Endothelial cell of umbilical vein (primary cell): Measurements from ENCODE around the gene HSP90AA1. TPM values are rescaled to one million over a fixed set of nuclear protein-coding genes. Genes with fewer than 3 reads are reported as not detected.
"Not testable (repeated sequence)": the region's sequence is repeated elsewhere in the genome, so short reads cannot be mapped to it uniquely, and the experiment has no call there.

Source experiments
- BruUV-seq: library from RNA; stranded (reverse); fragments of 400-500 nt; replicated peaks from 2 replicates; lab custom pipeline; 2021; lab: Mats Ljungman, UMichigan
- CTCF ChIA-PET: fragments of 300-600, 350-600 bp; sonication (Branson Sonifier 250); formaldehyde crosslinking; loops from one replicate; lab custom pipeline; 2021; ENCODE audit warnings: antibody characterized with exemption, inconsistent platforms; lab: Charles Lee
- POLR2A ChIA-PET: fragments of 300-600, 350-600 bp; sonication (Branson Sonifier 250); formaldehyde crosslinking; loops from one replicate; lab custom pipeline; 2021; ENCODE audit warnings: antibody characterized with exemption, inconsistent platforms; lab: Charles Lee
- DNase-seq: peaks from one replicate; pipeline ENCODE4 v3.0.0-alpha.2; 2011; ENCODE audit warnings: low read depth, low spot score
- FAIRE-seq: peaks from 2 replicates; lab custom pipeline; 2011; peaks lifted over from hg19 to GRCh38; lab: Jason Lieb, UNC
- H2AFZ ChIP-seq: 2 replicates; pipeline ENCODE4 v1.6.0; 2012; ENCODE audit warnings: low read depth, low read length, control low read depth, inconsistent platforms
- H3K27ac ChIP-seq: 2 replicates; pipeline ENCODE4 v1.5.1; 2011; ENCODE audit warnings: low read depth, mild to moderate bottlenecking, control low read depth, low read length, moderate library complexity; ENCODE audit not compliant: insufficient read depth
- H3K27me3 ChIP-seq, 2 experiments: 2 replicates each; pipeline versions ENCODE4 v1.6.0 to v1.6.1; 2011; ENCODE audit warnings: low read length in 2 of 2, mixed read lengths in 1 of 2; ENCODE audit not compliant: control insufficient read depth in 2 of 2, insufficient read depth in 2 of 2
- H3K36me3 ChIP-seq, 2 experiments: 2 replicates in 1 of 2; 3 replicates in 1 of 2; pipeline ENCODE4 v1.5.1; 2011; ENCODE audit warnings: low read length in 2 of 2, mild to moderate bottlenecking in 1 of 2, moderate library complexity in 1 of 2; ENCODE audit not compliant: control insufficient read depth in 2 of 2, insufficient read depth in 2 of 2; ENCODE audit errors: extremely low read depth in 1 of 2
- H3K4me1 ChIP-seq: 3 replicates; pipeline ENCODE4 v1.5.1; 2011; ENCODE audit warnings: mild to moderate bottlenecking, low read length; ENCODE audit not compliant: control insufficient read depth, insufficient read depth; ENCODE audit errors: extremely low read depth
- H3K4me2 ChIP-seq: 2 replicates; pipeline ENCODE4 v1.6.1; 2011; ENCODE audit warnings: low read length, control low read depth, mixed read lengths; ENCODE audit not compliant: insufficient read depth
- H3K4me3 ChIP-seq, 3 experiments: fragments of 200-600 bp in 1 of 3; sonication (generic), shearing (Covaris generic) in 1 of 3; replicated peaks in 1 of 3; 2 replicates each; pipeline ENCODE4 v1.5.1; 2011 to 2016; ENCODE audit warnings: control low read depth in 3 of 3, low read length in 3 of 3, mild to moderate bottlenecking in 2 of 3, inconsistent platforms in 1 of 3, low read depth in 1 of 3, moderate library complexity in 1 of 3; ENCODE audit not compliant: insufficient read depth in 1 of 3
- H3K79me2 ChIP-seq: 2 replicates; pipeline ENCODE4 v1.6.0; 2012; ENCODE audit warnings: low read length, inconsistent platforms; ENCODE audit not compliant: control insufficient read depth, insufficient read depth
- H3K9ac ChIP-seq: replicated peaks from 2 replicates; pipeline ENCODE3; 2011; ENCODE audit warnings: low read length, control low read depth; ENCODE audit not compliant: insufficient read depth; ENCODE audit errors: extremely low read depth
- H3K9me1 ChIP-seq: replicated peaks from 3 replicates; pipeline ENCODE4 v1.6.0; 2011; ENCODE audit warnings: mild to moderate bottlenecking, low read length; ENCODE audit not compliant: control insufficient read depth, insufficient read depth; ENCODE audit errors: extremely low read depth
- H3K9me3 ChIP-seq: replicated peaks from 2 replicates; pipeline ENCODE4 v1.5.1; 2012; ENCODE audit warnings: low read length, inconsistent platforms; ENCODE audit not compliant: control insufficient read depth, insufficient read depth
- H4K20me1 ChIP-seq: replicated peaks from 2 replicates; pipeline ENCODE3; 2011; ENCODE audit warnings: mild to moderate bottlenecking, low read length; ENCODE audit not compliant: control insufficient read depth, insufficient read depth; ENCODE audit errors: extremely low read depth
- EZH2 ChIP-seq: IDR thresholded peaks from 2 replicates; pipeline ENCODE4 v1.6.1; 2012; ENCODE audit warnings: borderline replicate concordance, low read depth, mild to moderate bottlenecking, moderate library complexity, low read length, inconsistent platforms; ENCODE audit not compliant: severe bottlenecking
- FOS ChIP-seq: IDR thresholded peaks from 2 replicates; pipeline ENCODE4 v1.6.1; 2011; ENCODE audit warnings: mild to moderate bottlenecking, low read length, moderate library complexity, borderline replicate concordance; ENCODE audit not compliant: insufficient read depth
- GATA2 ChIP-seq: IDR thresholded peaks from 2 replicates; pipeline ENCODE4 v1.7.0; 2011; ENCODE audit warnings: low read depth, mild to moderate bottlenecking, moderate library complexity, mixed read lengths, low read length; ENCODE audit not compliant: insufficient read length, insufficient read depth
- JUN ChIP-seq: IDR thresholded peaks from 2 replicates; pipeline ENCODE4 v1.6.1; 2011; ENCODE audit warnings: borderline replicate concordance, low read depth; ENCODE audit not compliant: insufficient read length, insufficient read depth
- MAX ChIP-seq: IDR thresholded peaks from 2 replicates; pipeline ENCODE4 v1.6.1; 2011; ENCODE audit not compliant: insufficient read depth, insufficient read length
- MYC ChIP-seq: IDR thresholded peaks from one replicate; pipeline ENCODE4 v1.6.1; 2011; ENCODE audit warnings: mild to moderate bottlenecking, low read depth, low read length
- POLR2A ChIP-seq: IDR thresholded peaks from 2 replicates; pipeline ENCODE4 v1.6.1; 2012; ENCODE audit warnings: low read depth, mild to moderate bottlenecking, control low read depth, low read length
- POLR2AphosphoS5 ChIP-seq: IDR thresholded peaks from 2 replicates; pipeline ENCODE4 v1.6.1; 2012; ENCODE audit warnings: low read depth, mild to moderate bottlenecking, control low read depth, low read length, moderate library complexity; ENCODE audit not compliant: insufficient read depth
- dilution Hi-C: fragments of 300-500 bp; cut with MboI; formaldehyde crosslinking; loops from one replicate; pipeline ENCODE4 v1.15.0; 2019; ENCODE audit warnings: low sequenced_read_pairs; ENCODE audit not compliant: extremely low pct_ligation_motif_present
- intact Hi-C: fragments of 100-400 bp; cut with micrococcal nuclease; formaldehyde crosslinking; loops from one replicate; pipeline ENCODE4 v1.10.0; 2022
- polyA plus RNA-seq, 4 experiments: library from polyadenylated mRNA; depleted of rRNA in 3 of 4; stranded (reverse) in 3 of 4; unstranded in 1 of 4; fragments of >200 nt; gene quantifications; 2 replicates each; pipeline versions ENCODE4 v1.2.1 to v1.2.3, GENCODE V29; 2011 to 2012; ENCODE audit warnings: missing spikeins in 1 of 4
- total RNA-seq: library from RNA; stranded (reverse); gene quantifications from 2 replicates; pipeline ENCODE4 v1.2.3, GENCODE V29; 2021
- TF ChIP-seq, protein P1 (sequence below), 2 donors: IDR thresholded peaks; 1 replicate in 1 of 2; 2 replicates in 1 of 2; pipeline ENCODE4 v1.5.1; 2011; ENCODE audit warnings: low read length in 2 of 2, mild to moderate bottlenecking in 2 of 2, moderate library complexity in 2 of 2, control low read depth in 1 of 2, inconsistent platforms in 1 of 2, low read depth in 1 of 2; ENCODE audit not compliant: insufficient read depth in 1 of 2; ENCODE audit errors: extremely low read depth in 1 of 2

HSP90AA1 gene
- total and polyA plus RNA-seq, 2 donors (not counting 3 experiments of a cell fraction or from before 2014, with no cell fraction given) = 266 to 540 TPM

DNA sequence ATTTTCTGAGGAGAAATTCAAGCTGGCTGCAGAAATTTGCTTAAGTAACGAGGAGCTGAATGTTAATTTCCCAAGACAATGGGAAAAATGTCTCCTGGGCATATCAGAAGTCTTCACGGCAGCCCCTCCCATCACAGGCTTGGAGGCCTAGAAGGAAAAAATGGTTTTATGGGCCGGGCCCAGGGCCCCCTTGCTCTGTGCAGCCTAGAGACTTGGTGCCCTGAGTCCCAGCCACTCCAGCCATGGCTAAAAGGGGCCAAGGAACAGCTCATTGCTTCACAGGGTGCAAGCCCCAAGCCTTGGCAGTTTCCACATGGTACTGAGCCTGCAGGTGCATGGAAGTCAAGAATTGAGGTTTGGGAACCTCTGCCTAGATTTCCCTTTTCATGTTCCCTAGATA is 24.3 kb upstream of the HSP90AA1 start:
- POLR2A ChIA-PET = no interaction called here
- Histone ChIP-seq H3K4me2 (no peak overlapping the region), H3K9me1 (no peaks in the 10 kb centered on the region), H3K27me3 (no peaks in the 10 kb centered on the region), H3K4me3 (no peak overlapping the region), H3K9ac (no peak overlapping the region), H3K9me3 (no peaks in the 10 kb centered on the region), H3K4me1 (no peaks in the 10 kb centered on the region), H2AFZ (no peak overlapping the region), H3K27ac (no peak overlapping the region), H3K36me3 (no peaks in the 10 kb centered on the region), H4K20me1 (no peaks in the 10 kb centered on the region), H3K79me2 (no peaks in the 10 kb centered on the region)
- intact Hi-C loops = no loop called here
- dilution Hi-C loops = no loop called here
- no TSS peak for BruUV-seq
- CTCF ChIA-PET = no interaction called here
- TF ChIP-seq GATA2 (no peak), FOS (no peak), EZH2 (no peak), POLR2AphosphoS5 (no peak), MAX (no peak), MYC (no peak), POLR2A (no peak), JUN (no peak)
- TF ChIP-seq, protein P1, sequence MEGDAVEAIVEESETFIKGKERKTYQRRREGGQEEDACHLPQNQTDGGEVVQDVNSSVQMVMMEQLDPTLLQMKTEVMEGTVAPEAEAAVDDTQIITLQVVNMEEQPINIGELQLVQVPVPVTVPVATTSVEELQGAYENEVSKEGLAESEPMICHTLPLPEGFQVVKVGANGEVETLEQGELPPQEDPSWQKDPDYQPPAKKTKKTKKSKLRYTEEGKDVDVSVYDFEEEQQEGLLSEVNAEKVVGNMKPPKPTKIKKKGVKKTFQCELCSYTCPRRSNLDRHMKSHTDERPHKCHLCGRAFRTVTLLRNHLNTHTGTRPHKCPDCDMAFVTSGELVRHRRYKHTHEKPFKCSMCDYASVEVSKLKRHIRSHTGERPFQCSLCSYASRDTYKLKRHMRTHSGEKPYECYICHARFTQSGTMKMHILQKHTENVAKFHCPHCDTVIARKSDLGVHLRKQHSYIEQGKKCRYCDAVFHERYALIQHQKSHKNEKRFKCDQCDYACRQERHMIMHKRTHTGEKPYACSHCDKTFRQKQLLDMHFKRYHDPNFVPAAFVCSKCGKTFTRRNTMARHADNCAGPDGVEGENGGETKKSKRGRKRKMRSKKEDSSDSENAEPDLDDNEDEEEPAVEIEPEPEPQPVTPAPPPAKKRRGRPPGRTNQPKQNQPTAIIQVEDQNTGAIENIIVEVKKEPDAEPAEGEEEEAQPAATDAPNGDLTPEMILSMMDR (IDR thresholded peaks at IDR 0.05; ENCODE audit: extremely low read depth in 1 of 2, insufficient read depth in 1 of 2, low read depth in 1 of 2, low read length in 2 of 2) = no peak
- FAIRE-seq (no peak), DNase-seq (no peak)

DNA sequence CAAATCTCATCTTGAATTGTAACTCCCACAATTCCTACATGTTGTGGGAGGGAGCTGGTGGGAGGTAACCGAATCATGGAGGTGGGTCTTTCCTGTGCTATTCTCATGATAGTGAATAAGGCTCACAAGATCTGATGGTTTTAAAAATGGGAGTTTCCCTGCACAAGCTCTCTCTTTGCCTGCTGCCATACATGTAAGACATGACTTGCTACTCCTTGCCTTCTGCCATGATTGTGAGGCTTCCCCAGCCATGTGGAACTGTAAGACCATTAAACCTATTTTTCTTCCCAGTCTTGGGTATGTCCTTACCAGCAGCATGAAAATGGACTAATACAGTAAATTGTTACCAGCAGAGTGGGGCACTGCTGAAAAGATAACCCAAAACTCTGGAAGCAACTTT is 22.5 kb upstream of the HSP90AA1 start:
- intact Hi-C loops, H4K20me1 ChIP-seq, H3K4me3 ChIP-seq, H3K27me3 ChIP-seq, POLR2A ChIA-PET, H3K4me1 ChIP-seq, H3K9ac ChIP-seq, H3K4me2 ChIP-seq, H3K9me3 ChIP-seq, H2AFZ ChIP-seq, H3K79me2 ChIP-seq, H3K9me1 ChIP-seq, DNase-seq, H3K27ac ChIP-seq, CTCF ChIA-PET, FAIRE-seq, H3K36me3 ChIP-seq, BruUV-seq, dilution Hi-C loops: not testable (repeated sequence)
